GM23248 (cell line): Measurements from ENCODE around the gene NOP53.
"Not testable (repeated sequence)": the region's sequence is repeated elsewhere in the genome, so short reads cannot be mapped to it uniquely, and the experiment has no call there.

ENCODE experiments used
- EZH2 ChIP-seq: fragments of 200-600 bp; sonication (generic); IDR thresholded peaks from 2 replicates; pipeline ENCODE4 v1.6.1; 2018; ENCODE audit warnings: antibody characterized with exemption, mild to moderate bottlenecking; ENCODE audit not compliant: insufficient read depth, poor library complexity, severe bottlenecking
- EZH2phosphoT487 ChIP-seq: fragments of 200-600 bp; sonication (generic); IDR thresholded peaks from 2 replicates; pipeline ENCODE4 v1.6.1; 2018; ENCODE audit warnings: antibody characterized with exemption, moderate library complexity, mild to moderate bottlenecking, low read depth; ENCODE audit not compliant: insufficient read depth

- TF ChIP-seq EZH2, EZH2phosphoT487: not testable (repeated sequence)
Observed at GRCh38 chr19:47777245-47778048, 32.1 kb downstream of the NOP53 start.
